Activated T-cell treated with anti-CD3 and anti-CD28 coated beads, Interleukin-2, amount 50 U/mL, for 24 hours (primary cell): Measurements from ENCODE around the gene UST.

Experiments used
- DNase-seq: peaks from one replicate; pipeline ENCODE4 v3.0.0-alpha.2; 2020
- H3K27ac Mint-ChIP-seq: 2 replicates; pipeline ENCODE4 v1.8.0; 2020; ENCODE audit warnings: mild to moderate bottlenecking, mixed read lengths
- H3K27me3 Mint-ChIP-seq: 2 replicates; pipeline ENCODE4 v1.8.0; 2020; ENCODE audit warnings: mixed read lengths
- H3K36me3 Mint-ChIP-seq: 2 replicates; pipeline ENCODE4 v1.8.0; 2020; ENCODE audit warnings: low read depth, mixed read lengths
- H3K4me1 Mint-ChIP-seq: 2 replicates; pipeline ENCODE4 v1.8.0; 2020; ENCODE audit warnings: low read depth, mixed read lengths
- H3K4me3 Mint-ChIP-seq: 2 replicates; pipeline ENCODE4 v1.8.0; 2020; ENCODE audit warnings: mild to moderate bottlenecking, moderate library complexity, mixed read lengths
- H3K9me3 Mint-ChIP-seq: 2 replicates; pipeline ENCODE4 v1.8.0; 2020; ENCODE audit warnings: mixed read lengths

The UST gene

GRCh38 chr6:148794797-148795196 lies 48.0 kb downstream of the UST start:
- peaks cover 15% of the 10 kb centered on the region for H3K27me3 Mint-ChIP-seq
- DNase-seq = no peak

GRCh38 chr6:148795563-148795962 lies 48.7 kb downstream of the UST start:
- Mint-ChIP-seq H3K9me3 (peaks cover 10% of the 10 kb centered on the region), H3K27ac (no peak overlapping the region), H3K36me3 (no peaks in the 10 kb centered on the region), H3K4me1 (no peaks in the 10 kb centered on the region), H3K27me3 (peaks cover 12% of the 10 kb centered on the region), H3K4me3 (no peak overlapping the region)
- DNase-seq = no peak

More at GRCh38 chr6:148794797-148795196, 48.0 kb downstream of the UST start:
- no peaks in the 10 kb centered on the region for H3K4me1 Mint-ChIP-seq
- peaks cover 10% of the 10 kb centered on the region for H3K9me3 Mint-ChIP-seq
- no peak overlapping the region for H3K27ac Mint-ChIP-seq
- H3K4me3 Mint-ChIP-seq = no peak overlapping the region
- no peaks in the 10 kb centered on the region for H3K36me3 Mint-ChIP-seq

- peaks cover 1% of the 10 kb centered on the region for H3K4me1 Mint-ChIP-seq
- peaks cover 4% of the 10 kb centered on the region for H3K27me3 Mint-ChIP-seq
- DNase-seq = no peak
- H3K4me3 Mint-ChIP-seq = no peak overlapping the region
- H3K9me3 Mint-ChIP-seq = no peaks in the 10 kb centered on the region
- H3K27ac Mint-ChIP-seq = no peak overlapping the region
- H3K36me3 Mint-ChIP-seq = no peaks in the 10 kb centered on the region
These were observed 52.8 kb downstream of the UST start for GRCh38 chr6:148799647-148800046.

- H3K9me3 Mint-ChIP-seq = no peaks in the 10 kb centered on the region
- H3K36me3 Mint-ChIP-seq = no peaks in the 10 kb centered on the region
- peaks cover 4% of the 10 kb centered on the region for H3K27me3 Mint-ChIP-seq
- DNase-seq = no peak
- H3K4me1 Mint-ChIP-seq = peaks cover 6% of the 10 kb centered on the region
- no peak overlapping the region for H3K4me3 Mint-ChIP-seq
- no peak overlapping the region for H3K27ac Mint-ChIP-seq
These were observed 53.7 kb downstream of the UST start for GRCh38 chr6:148800536-148800935.

- Mint-ChIP-seq H3K27me3 (no peaks in the 10 kb centered on the region), H3K9me3 (no peaks in the 10 kb centered on the region), H3K36me3 (no peaks in the 10 kb centered on the region), H3K4me3 (no peak overlapping the region), H3K27ac (no peak overlapping the region), H3K4me1 (peaks cover 8% of the 10 kb centered on the region)
- no peak for DNase-seq
These were observed 57.1 kb downstream of the UST start for GRCh38 chr6:148803979-148804378.

GRCh38 chr6:148805777-148806176 lies 58.9 kb downstream of the UST start:
- no peak for DNase-seq
- H3K27me3 Mint-ChIP-seq = no peaks in the 10 kb centered on the region
- H3K27ac Mint-ChIP-seq = no peak overlapping the region
- H3K4me3 Mint-ChIP-seq = no peak overlapping the region
- H3K4me1 Mint-ChIP-seq = peaks cover 9% of the 10 kb centered on the region
- no peaks in the 10 kb centered on the region for H3K36me3 Mint-ChIP-seq
- H3K9me3 Mint-ChIP-seq = no peaks in the 10 kb centered on the region

- no peak for DNase-seq
- no peaks in the 10 kb centered on the region for H3K9me3 Mint-ChIP-seq
- H3K27me3 Mint-ChIP-seq = no peaks in the 10 kb centered on the region
- H3K4me1 Mint-ChIP-seq = peaks cover 9% of the 10 kb centered on the region
- no peak overlapping the region for H3K27ac Mint-ChIP-seq
- H3K36me3 Mint-ChIP-seq = no peaks in the 10 kb centered on the region
- H3K4me3 Mint-ChIP-seq = no peak overlapping the region
These were observed 61.0 kb downstream of the UST start for GRCh38 chr6:148807784-148808183.

- no peak overlapping the region for H3K27ac Mint-ChIP-seq
- no peak for DNase-seq
- H3K4me3 Mint-ChIP-seq = no peak overlapping the region
- peaks cover 9% of the 10 kb centered on the region for H3K4me1 Mint-ChIP-seq
- H3K27me3 Mint-ChIP-seq = no peaks in the 10 kb centered on the region
- H3K36me3 Mint-ChIP-seq = no peaks in the 10 kb centered on the region
- H3K9me3 Mint-ChIP-seq = no peaks in the 10 kb centered on the region
These were observed 62.0 kb downstream of the UST start for GRCh38 chr6:148808786-148809304.

- Mint-ChIP-seq H3K27me3 (no peaks in the 10 kb centered on the region), H3K4me3 (no peak overlapping the region), H3K36me3 (no peaks in the 10 kb centered on the region), H3K4me1 (peaks cover 3% of the 10 kb centered on the region), H3K9me3 (peaks cover 6% of the 10 kb centered on the region), H3K27ac (no peak overlapping the region)
- DNase-seq = no peak
These were observed 64.6 kb downstream of the UST start for GRCh38 chr6:148811459-148811858.

GRCh38 chr6:148814082-148814790 lies 67.4 kb downstream of the UST start:
- Mint-ChIP-seq H3K9me3 (peaks cover 6% of the 10 kb centered on the region), H3K4me1 (no peaks in the 10 kb centered on the region), H3K36me3 (no peaks in the 10 kb centered on the region), H3K4me3 (no peak overlapping the region), H3K27ac (no peak overlapping the region), H3K27me3 (no peaks in the 10 kb centered on the region)
- DNase-seq = no peak

- no peaks in the 10 kb centered on the region for H3K27me3 Mint-ChIP-seq
- H3K4me1 Mint-ChIP-seq = no peaks in the 10 kb centered on the region
- H3K36me3 Mint-ChIP-seq = no peaks in the 10 kb centered on the region
- peaks cover 6% of the 10 kb centered on the region for H3K9me3 Mint-ChIP-seq
- H3K27ac Mint-ChIP-seq = no peak overlapping the region
- DNase-seq = no peak
- H3K4me3 Mint-ChIP-seq = no peak overlapping the region
These were observed 68.0 kb downstream of the UST start for GRCh38 chr6:148814869-148815268.

- H3K4me3 Mint-ChIP-seq = no peak overlapping the region
- no peaks in the 10 kb centered on the region for H3K27me3 Mint-ChIP-seq
- peaks cover 6% of the 10 kb centered on the region for H3K9me3 Mint-ChIP-seq
- DNase-seq = no peak
- no peaks in the 10 kb centered on the region for H3K4me1 Mint-ChIP-seq
- no peaks in the 10 kb centered on the region for H3K36me3 Mint-ChIP-seq
- no peak overlapping the region for H3K27ac Mint-ChIP-seq
These were observed 69.3 kb downstream of the UST start for GRCh38 chr6:148816117-148816516.

- no peak overlapping the region for H3K27ac Mint-ChIP-seq
- peaks cover 6% of the 10 kb centered on the region for H3K9me3 Mint-ChIP-seq
- H3K27me3 Mint-ChIP-seq = no peaks in the 10 kb centered on the region
- H3K4me1 Mint-ChIP-seq = no peaks in the 10 kb centered on the region
- no peaks in the 10 kb centered on the region for H3K36me3 Mint-ChIP-seq
- DNase-seq = no peak
- H3K4me3 Mint-ChIP-seq = no peak overlapping the region
These were observed 70.9 kb downstream of the UST start for GRCh38 chr6:148817689-148818088.

GRCh38 chr6:148818939-148819575 lies 72.2 kb downstream of the UST start:
- no peak for DNase-seq
- H3K27me3 Mint-ChIP-seq = no peaks in the 10 kb centered on the region
- H3K36me3 Mint-ChIP-seq = no peaks in the 10 kb centered on the region
- no peak overlapping the region for H3K27ac Mint-ChIP-seq
- no peak overlapping the region for H3K4me3 Mint-ChIP-seq
- H3K4me1 Mint-ChIP-seq = no peaks in the 10 kb centered on the region
- H3K9me3 Mint-ChIP-seq = peaks cover 6% of the 10 kb centered on the region

- H3K36me3 Mint-ChIP-seq = no peaks in the 10 kb centered on the region
These were observed 73.0 kb downstream of the UST start for GRCh38 chr6:148819852-148820251.

More at GRCh38 chr6:148819852-148820251, 73.0 kb downstream of the UST start:
- H3K27me3 Mint-ChIP-seq = no peaks in the 10 kb centered on the region
- H3K4me1 Mint-ChIP-seq = peaks cover under 1% of the 10 kb centered on the region
- H3K9me3 Mint-ChIP-seq = peaks cover 4% of the 10 kb centered on the region
- DNase-seq = no peak
- H3K27ac Mint-ChIP-seq = no peak overlapping the region
- no peak overlapping the region for H3K4me3 Mint-ChIP-seq
